ENCODE measurements around the gene TOM1L1. TPM values are rescaled to one million over a fixed set of nuclear protein-coding genes. Genes with fewer than 3 reads are reported as not detected.

The TOM1L1 gene
- total RNA-seq, 4 donors from 2014 or later: 35.1 to 63.2 (median 42.3) TPM

DNA sequence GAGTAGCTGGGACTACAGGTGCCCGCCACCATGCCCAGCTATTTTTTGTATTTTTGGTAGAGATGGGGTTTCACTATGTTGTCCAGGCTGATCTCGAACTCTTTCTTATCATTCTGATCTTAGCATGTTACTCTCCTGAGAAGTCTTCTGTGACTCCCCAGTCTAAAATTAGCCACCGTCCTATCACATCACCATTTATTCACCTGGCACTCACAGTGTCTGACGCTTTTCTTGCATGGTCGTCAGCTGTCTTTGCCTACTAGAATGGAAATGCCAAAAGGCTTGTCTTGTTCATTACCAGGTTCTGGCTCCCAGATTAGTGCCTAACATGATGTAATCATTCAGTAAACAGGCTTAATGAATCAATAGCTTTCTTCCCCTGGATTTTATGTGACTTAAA, 23.8 kb downstream of the TOM1L1 start:
- intact Hi-C loops (cut with DNase I; ENCODE audit: low total_unique reads): no loop called here
- no peak for DNase-seq (ENCODE audit: low spot score in 2 of 2)
- H3K4me3 ChIP-seq (ENCODE audit: low read depth, poor library complexity, severe bottlenecking): no peak overlapping the region
- 90% methylated on average over 5 of the region's 5 CpGs for WGBS, 2 donors
- TF ChIP-seq POLR2A (IDR thresholded peaks at IDR 0.05): no peak
- TF ChIP-seq, protein P1, sequence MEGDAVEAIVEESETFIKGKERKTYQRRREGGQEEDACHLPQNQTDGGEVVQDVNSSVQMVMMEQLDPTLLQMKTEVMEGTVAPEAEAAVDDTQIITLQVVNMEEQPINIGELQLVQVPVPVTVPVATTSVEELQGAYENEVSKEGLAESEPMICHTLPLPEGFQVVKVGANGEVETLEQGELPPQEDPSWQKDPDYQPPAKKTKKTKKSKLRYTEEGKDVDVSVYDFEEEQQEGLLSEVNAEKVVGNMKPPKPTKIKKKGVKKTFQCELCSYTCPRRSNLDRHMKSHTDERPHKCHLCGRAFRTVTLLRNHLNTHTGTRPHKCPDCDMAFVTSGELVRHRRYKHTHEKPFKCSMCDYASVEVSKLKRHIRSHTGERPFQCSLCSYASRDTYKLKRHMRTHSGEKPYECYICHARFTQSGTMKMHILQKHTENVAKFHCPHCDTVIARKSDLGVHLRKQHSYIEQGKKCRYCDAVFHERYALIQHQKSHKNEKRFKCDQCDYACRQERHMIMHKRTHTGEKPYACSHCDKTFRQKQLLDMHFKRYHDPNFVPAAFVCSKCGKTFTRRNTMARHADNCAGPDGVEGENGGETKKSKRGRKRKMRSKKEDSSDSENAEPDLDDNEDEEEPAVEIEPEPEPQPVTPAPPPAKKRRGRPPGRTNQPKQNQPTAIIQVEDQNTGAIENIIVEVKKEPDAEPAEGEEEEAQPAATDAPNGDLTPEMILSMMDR (IDR thresholded peaks at IDR 0.05): no peak

DNA sequence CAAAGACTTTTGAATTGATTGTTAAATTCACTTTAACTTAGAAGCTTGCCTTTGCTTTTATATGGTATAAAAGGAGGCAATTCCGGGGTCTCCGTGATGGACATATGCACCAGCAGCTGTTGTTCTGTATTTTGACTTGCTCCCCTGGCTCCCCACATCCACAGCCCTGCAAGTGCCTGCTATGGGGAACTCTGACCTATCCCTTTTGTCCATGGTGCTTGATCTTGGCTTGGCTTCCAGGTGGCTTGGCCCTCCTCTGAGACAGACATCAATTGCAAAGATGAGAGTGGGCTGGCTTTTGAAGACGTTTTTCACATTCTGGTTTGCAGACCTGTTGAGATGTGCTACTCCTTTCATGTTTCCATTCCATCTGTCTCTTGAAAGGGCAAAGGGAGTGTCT, 26.9 kb downstream of the TOM1L1 start:
- TF ChIP-seq POLR2A (IDR thresholded peaks at IDR 0.05): no peak
- TF ChIP-seq, protein P1 (IDR thresholded peaks at IDR 0.05): no peak
- WGBS, 2 donors: 67 to 70% methylated on average over 3 of the region's 3 CpGs
- peak in 1 of 2 donors; percentile 73 for DNase-seq (ENCODE audit: low spot score in 2 of 2)
- H3K4me3 ChIP-seq (ENCODE audit: low read depth, poor library complexity, severe bottlenecking): no peak overlapping the region
- intact Hi-C loops (cut with DNase I; ENCODE audit: low total_unique reads): no loop called here

DNA sequence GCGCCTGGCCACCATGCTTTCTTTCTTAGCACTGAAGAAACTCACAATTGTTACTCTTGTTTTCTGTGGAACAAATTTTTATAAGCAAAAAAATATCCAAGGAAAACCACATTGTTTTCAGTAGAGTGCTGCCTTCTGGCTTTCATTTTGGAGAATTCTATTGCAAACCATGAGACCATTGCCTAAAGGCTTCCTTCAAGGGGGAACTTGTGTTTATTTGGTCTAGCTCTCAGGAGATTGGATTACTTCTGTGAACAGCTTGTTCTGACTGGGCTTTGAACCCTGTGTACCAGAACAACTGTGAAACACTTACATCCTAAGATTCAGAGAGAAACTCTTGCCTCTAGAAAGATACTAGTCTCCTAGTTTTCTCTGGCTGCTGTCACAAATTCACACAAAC, 32.1 kb downstream of the TOM1L1 start:
- no peak for DNase-seq (ENCODE audit: low spot score in 2 of 2)
- no peak for TF ChIP-seq POLR2A (IDR thresholded peaks at IDR 0.05)
- TF ChIP-seq, protein P1 (IDR thresholded peaks at IDR 0.05): no peak
- intact Hi-C loops (cut with DNase I; ENCODE audit: low total_unique reads): no loop called here
- WGBS, 2 donors: 0 to 100% methylated on average over 1 of the region's 1 CpG
- no peak overlapping the region for H3K4me3 ChIP-seq (ENCODE audit: low read depth, poor library complexity, severe bottlenecking)

DNA sequence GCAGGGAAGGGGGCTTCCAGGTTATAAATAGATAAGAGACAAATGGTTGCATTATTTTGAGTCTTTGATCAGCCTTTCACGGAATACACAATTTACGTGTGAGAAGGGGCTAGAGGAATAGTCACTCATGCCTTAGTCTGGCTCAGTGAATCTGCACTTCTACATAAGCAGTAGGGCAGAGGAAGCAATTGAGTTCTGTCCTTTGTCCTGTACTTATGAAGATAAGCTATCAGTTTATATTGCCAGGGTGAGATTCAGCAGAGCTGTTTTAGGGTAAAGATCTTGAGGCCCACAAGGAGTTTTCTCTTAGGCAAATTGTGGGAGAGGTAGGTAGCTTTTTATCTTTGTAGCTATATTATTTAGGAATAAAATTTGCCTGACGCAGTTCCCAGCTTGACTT, 33.3 kb downstream of the TOM1L1 start:
- intact Hi-C loops (cut with DNase I; ENCODE audit: low total_unique reads): no loop called here
- TF ChIP-seq, protein P1 (IDR thresholded peaks at IDR 0.05): no peak
- TF ChIP-seq POLR2A (IDR thresholded peaks at IDR 0.05): no peak
- WGBS, 2 donors: 94% methylated on average over 3 of the region's 3 CpGs
- DNase-seq (ENCODE audit: low spot score in 2 of 2): no peak
- no peak overlapping the region for H3K4me3 ChIP-seq (ENCODE audit: low read depth, poor library complexity, severe bottlenecking)

DNA sequence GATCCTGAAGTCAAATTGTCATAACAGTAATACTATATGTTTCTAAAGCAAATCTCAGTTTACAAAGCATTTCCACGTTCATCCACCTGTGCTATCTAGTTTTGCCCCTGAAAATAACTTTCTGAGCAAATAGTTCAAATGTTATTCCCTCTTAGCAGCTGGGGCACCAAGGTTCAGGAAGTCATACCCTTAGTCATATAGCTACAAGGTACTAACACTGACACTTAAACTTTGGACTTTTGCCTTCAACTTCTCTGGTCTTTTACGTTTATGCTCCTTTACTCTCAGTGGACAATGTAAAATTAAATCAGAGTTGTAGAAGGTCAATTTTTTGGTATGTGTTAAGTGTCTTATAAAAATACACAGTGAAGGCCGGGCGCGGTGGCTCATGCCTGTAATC, 34.8 kb downstream of the TOM1L1 start:
- 90 to 93% methylated on average over 5 of the region's 5 CpGs for WGBS, 2 donors
- TF ChIP-seq, protein P1 (IDR thresholded peaks at IDR 0.05): no peak
- no peak for TF ChIP-seq POLR2A (IDR thresholded peaks at IDR 0.05)
- no peak overlapping the region for H3K4me3 ChIP-seq (ENCODE audit: low read depth, poor library complexity, severe bottlenecking)
- intact Hi-C loops (cut with DNase I; ENCODE audit: low total_unique reads): no loop called here
- DNase-seq (ENCODE audit: low spot score in 2 of 2): no peak

DNA sequence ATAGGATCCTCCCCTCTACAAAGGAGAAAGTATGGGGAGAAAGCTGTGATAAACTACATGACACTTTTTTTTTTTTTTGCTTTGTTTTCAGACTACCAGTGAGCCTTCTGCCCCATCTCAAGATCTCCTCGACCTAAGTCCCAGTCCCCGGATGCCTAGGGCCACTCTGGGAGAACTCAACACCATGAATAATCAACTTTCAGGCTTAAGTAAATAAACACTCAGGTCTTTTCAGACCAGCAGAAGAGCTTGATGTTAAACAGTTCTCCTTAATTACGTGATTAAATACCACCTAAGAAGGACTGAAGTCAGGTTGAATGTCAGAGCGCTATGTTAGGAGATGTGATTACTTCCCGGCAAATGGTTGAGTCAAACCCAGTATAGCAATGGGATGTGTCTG, 36.4 kb downstream of the TOM1L1 start:
- H3K4me3 ChIP-seq (ENCODE audit: low read depth, poor library complexity, severe bottlenecking): no peak overlapping the region
- intact Hi-C loops (cut with DNase I; ENCODE audit: low total_unique reads): no loop called here
- WGBS, 2 donors: 80 to 83% methylated on average over 5 of the region's 5 CpGs

More for the DNA sequence above, 36.4 kb downstream of the TOM1L1 start:
- no peak for DNase-seq (ENCODE audit: low spot score in 2 of 2)
- TF ChIP-seq, protein P1 (IDR thresholded peaks at IDR 0.05): no peak
- no peak for TF ChIP-seq POLR2A (IDR thresholded peaks at IDR 0.05)
